GM23338 (cell line): ENCODE measurements around the gene AACS. TPM values are rescaled to one million over a fixed set of nuclear protein-coding genes. Genes with fewer than 3 reads are reported as not detected.
A peak's percentile ranks its signal among the peaks of the same experiment; 100 is the strongest.
"Not testable (repeated sequence)": the region's sequence is repeated elsewhere in the genome, so short reads cannot be mapped to it uniquely, and the experiment has no call there.

Experiments used
- ATAC-seq: fragments of 200-7000 bp; cut with Tn5 transposase; 3 replicates; pipeline ENCODE4 v1.9.1; 2020
- DNase-seq: peaks from one replicate; pipeline ENCODE4 v3.0.0-alpha.2; 2015; ENCODE audit warnings: low spot score
- H2AFZ ChIP-seq: fragments of 200-600 bp; sonication (generic); 2 replicates; pipeline ENCODE4 v1.8.0; 2016; ENCODE audit warnings: antibody characterized with exemption, mild to moderate bottlenecking, moderate library complexity
- H3F3A ChIP-seq: fragments of 200-600 bp; sonication (generic); replicated peaks from 2 replicates; pipeline ENCODE4 v1.8.0; 2017; ENCODE audit warnings: antibody characterized with exemption, mixed run types, low read depth
- H3K27ac ChIP-seq: fragments of 200-600 bp; sonication (generic); 2 replicates; pipeline ENCODE4 v1.6.1; 2016; ENCODE audit warnings: low read depth
- H3K27me3 ChIP-seq: fragments of 200-600 bp; sonication (generic); 2 replicates; pipeline ENCODE4 v1.8.0; 2016; ENCODE audit warnings: mild to moderate bottlenecking, mixed run types, moderate library complexity; ENCODE audit not compliant: insufficient read depth
- H3K36me3 ChIP-seq: fragments of 200-600 bp; sonication (generic); 2 replicates; pipeline ENCODE4 v1.8.0; 2016; ENCODE audit warnings: mild to moderate bottlenecking; ENCODE audit not compliant: insufficient read depth
- H3K4me1 ChIP-seq: fragments of 200-600 bp; sonication (generic); 2 replicates; pipeline ENCODE4 v1.8.0; 2016; ENCODE audit warnings: mild to moderate bottlenecking, moderate library complexity; ENCODE audit not compliant: insufficient read depth
- H3K4me2 ChIP-seq: fragments of 200-600 bp; sonication (generic); 2 replicates; pipeline ENCODE4 v1.7.1; 2017; ENCODE audit warnings: mixed run types
- H3K4me3 ChIP-seq: fragments of 200-600 bp; sonication (generic); 2 replicates; pipeline ENCODE4 v1.6.1; 2016; ENCODE audit warnings: mixed run types
- H3K79me2 ChIP-seq: fragments of 200-600 bp; sonication (generic); replicated peaks from 2 replicates; pipeline ENCODE4 v1.8.0; 2017; ENCODE audit warnings: mild to moderate bottlenecking; ENCODE audit not compliant: insufficient read depth
- H3K9me2 ChIP-seq: fragments of 200-600 bp; sonication (generic); 2 replicates; pipeline ENCODE4 v1.8.0; 2017; ENCODE audit not compliant: insufficient read depth
- H4K20me1 ChIP-seq: fragments of 200-600 bp; sonication (generic); replicated peaks from 2 replicates; pipeline ENCODE4 v1.8.0; 2017; ENCODE audit warnings: mild to moderate bottlenecking; ENCODE audit not compliant: insufficient read depth
- H3K27ac Mint-ChIP-seq: 2 replicates; pipeline ENCODE4 v1.8.0; 2020; ENCODE audit warnings: inconsistent platforms, mild to moderate bottlenecking, moderate library complexity, mixed read lengths
- H3K27me3 Mint-ChIP-seq: 3 replicates; pipeline ENCODE4 v1.8.0; 2022; ENCODE audit warnings: low read depth, mild to moderate bottlenecking, moderate library complexity, mixed read lengths, inconsistent platforms; ENCODE audit not compliant: insufficient read depth, poor library complexity
- H3K36me3 Mint-ChIP-seq: 3 replicates; pipeline ENCODE4 v1.8.0; 2021; ENCODE audit warnings: low read depth, mild to moderate bottlenecking, inconsistent platforms, moderate library complexity, mixed read lengths
- H3K4me1 Mint-ChIP-seq: 3 replicates; pipeline ENCODE4 v1.8.0; 2020; ENCODE audit warnings: mild to moderate bottlenecking, inconsistent platforms, mixed read lengths
- H3K4me3 Mint-ChIP-seq: 3 replicates; pipeline ENCODE4 v1.8.0; 2021; ENCODE audit warnings: moderate library complexity, mild to moderate bottlenecking, inconsistent platforms, mixed read lengths
- H3K9me3 Mint-ChIP-seq: 3 replicates; pipeline ENCODE4 v1.8.0; 2020; ENCODE audit warnings: moderate library complexity, mild to moderate bottlenecking, inconsistent platforms, mixed read lengths
- EZH2phosphoT487 ChIP-seq: fragments of 200-600 bp; sonication (generic); IDR thresholded peaks from one replicate; pipeline ENCODE4 v1.8.1; 2018; ENCODE audit warnings: antibody characterized with exemption; ENCODE audit not compliant: unreplicated experiment
- JUNB ChIP-seq: IDR thresholded peaks from one replicate; pipeline ENCODE4 v1.6.1; 2016; ENCODE audit warnings: antibody characterized with exemption; ENCODE audit not compliant: unreplicated experiment
- POLR2AphosphoS5 ChIP-seq: IDR thresholded peaks from 2 replicates; pipeline ENCODE4 v1.6.1; 2016; ENCODE audit warnings: antibody characterized with exemption, low read depth
- STAT1 ChIP-seq: IDR thresholded peaks from one replicate; pipeline ENCODE4 v1.6.1; 2016; ENCODE audit warnings: antibody characterized with exemption; ENCODE audit not compliant: unreplicated experiment
- ZNF331 ChIP-seq: fragments of 250-450 bp; sonication (Bioruptor Pico); IDR thresholded peaks from 2 replicates; pipeline ENCODE4 v1.5.0; 2020; ENCODE audit warnings: low read depth, mild to moderate bottlenecking, moderate library complexity
- polyA plus RNA-seq: library from polyadenylated mRNA; unstranded; fragments of >200 nt; fragmentation: Nextera tagmentation; extraction: Ambion mirVana; gene quantifications from 2 replicates; pipeline ENCODE4 v1.2.1, GENCODE V29; 2016
- total RNA-seq: library from RNA; depleted of rRNA; stranded (reverse); fragments of >200 nt; shearing (Covaris generic); gene quantifications from 2 replicates; pipeline ENCODE4 v1.2.3, GENCODE V29; 2014
- TF ChIP-seq, protein P1 (sequence below): IDR thresholded peaks from one replicate; pipeline ENCODE4 v1.6.1; 2018; ENCODE audit warnings: antibody characterized with exemption; ENCODE audit not compliant: unreplicated experiment
- TF ChIP-seq, protein P2 (sequence below): IDR thresholded peaks from 2 replicates; pipeline ENCODE4 v1.6.1; 2016; ENCODE audit warnings: antibody characterized with exemption

The AACS gene
- total and polyA plus RNA-seq, 2 experiments from 2014 or later = 31.1 to 64.4 TPM

DNA sequence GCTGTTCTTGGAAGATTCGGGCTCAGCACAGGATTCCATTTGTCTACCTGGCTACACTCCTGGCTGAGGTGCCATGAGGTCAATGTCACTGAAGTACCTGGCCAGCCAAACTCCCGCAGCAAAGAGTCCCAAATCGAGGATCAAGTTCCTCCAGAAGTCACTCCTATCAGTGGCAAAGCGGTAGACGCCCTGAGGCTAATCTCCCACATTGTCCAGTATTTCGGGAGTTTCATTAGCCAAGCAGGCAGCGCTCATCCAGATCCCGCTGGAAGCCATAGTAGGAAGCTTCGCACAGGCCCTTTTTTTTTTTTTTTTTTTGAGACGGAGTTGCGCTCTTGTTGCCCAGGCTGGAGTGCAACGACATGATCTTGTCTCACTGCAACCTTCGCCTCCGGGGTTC is 8.9 kb upstream of the AACS start:
- Mint-ChIP-seq H3K4me3 (no peak overlapping the region), H3K9me3 (peaks cover 29% of the 10 kb centered on the region), H3K36me3 (peaks cover 22% of the 10 kb centered on the region; the same call in 2 of the 3 replicates), H3K4me1 (peaks cover 6% of the 10 kb centered on the region; the same call in 2 of the 3 replicates), H3K27ac (no peak overlapping the region), H3K27me3 (peaks cover 11% of the 10 kb centered on the region)
- H3K9me2 ChIP-seq = no peaks in the 10 kb centered on the region
- no peaks in the 10 kb centered on the region for H4K20me1 ChIP-seq
- H3K27ac ChIP-seq = no peak overlapping the region
- H3F3A ChIP-seq = no peaks in the 10 kb centered on the region
- H3K4me2 ChIP-seq = no peak overlapping the region
- peaks cover under 1% of the 10 kb centered on the region; the same call in 1 of the 2 replicates for H3K4me1 ChIP-seq
- DNase-seq (no peak), ATAC-seq (no peak)
- TF ChIP-seq ZNF331 (CRISPR knock-in tag) = no peak
- H2AFZ ChIP-seq = peak overlapping the region; percentile 47; the same call in 1 of the 2 replicates
- no peaks in the 10 kb centered on the region for H3K79me2 ChIP-seq
- H3K27me3 ChIP-seq = no peaks in the 10 kb centered on the region
- no peak overlapping the region for H3K4me3 ChIP-seq
- H3K36me3 ChIP-seq = peaks cover 7% of the 10 kb centered on the region

DNA sequence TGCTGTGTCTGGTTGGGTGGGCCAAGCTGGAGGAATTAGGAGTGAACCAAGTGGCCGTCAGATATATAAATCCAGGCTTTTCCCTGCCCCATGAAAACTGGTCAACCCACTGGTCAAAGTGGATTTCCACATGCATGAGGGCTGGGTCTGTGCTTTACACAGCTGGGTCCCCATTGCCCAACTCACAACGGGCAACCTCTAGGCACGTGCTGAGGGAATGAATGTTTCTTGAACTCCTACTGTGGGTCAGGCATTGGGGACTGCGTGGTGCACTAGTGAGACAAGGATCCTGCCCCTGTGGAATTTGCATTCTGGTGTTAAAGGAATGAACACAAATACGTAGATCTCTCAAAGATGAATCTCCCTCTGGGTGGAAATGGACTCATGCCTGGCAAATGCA is 7.5 kb upstream of the AACS start:
- Histone ChIP-seq H3K27ac (no peak overlapping the region), H3K27me3 (no peaks in the 10 kb centered on the region), H4K20me1 (no peaks in the 10 kb centered on the region), H3F3A (no peaks in the 10 kb centered on the region), H3K79me2 (no peaks in the 10 kb centered on the region), H3K36me3 (peaks cover 11% of the 10 kb centered on the region), H3K4me1 (peaks cover 7% of the 10 kb centered on the region), H3K9me2 (no peaks in the 10 kb centered on the region), H3K4me3 (no peak overlapping the region), H2AFZ (peak overlapping the region; percentile 52; the same call in 1 of the 2 replicates), H3K4me2 (no peak overlapping the region)
- Mint-ChIP-seq H3K27me3 (peaks cover 11% of the 10 kb centered on the region), H3K27ac (no peak overlapping the region), H3K36me3 (peaks cover 33% of the 10 kb centered on the region), H3K4me1 (peaks cover 9% of the 10 kb centered on the region), H3K9me3 (peaks cover 43% of the 10 kb centered on the region), H3K4me3 (no peak overlapping the region)
- no peak for DNase-seq
- ATAC-seq = no peak
- TF ChIP-seq JUNB (no peak), POLR2AphosphoS5 (no peak), ZNF331 (CRISPR knock-in tag) (no peak), EZH2phosphoT487 (no peak), STAT1 (no peak)
- TF ChIP-seq, protein P1, sequence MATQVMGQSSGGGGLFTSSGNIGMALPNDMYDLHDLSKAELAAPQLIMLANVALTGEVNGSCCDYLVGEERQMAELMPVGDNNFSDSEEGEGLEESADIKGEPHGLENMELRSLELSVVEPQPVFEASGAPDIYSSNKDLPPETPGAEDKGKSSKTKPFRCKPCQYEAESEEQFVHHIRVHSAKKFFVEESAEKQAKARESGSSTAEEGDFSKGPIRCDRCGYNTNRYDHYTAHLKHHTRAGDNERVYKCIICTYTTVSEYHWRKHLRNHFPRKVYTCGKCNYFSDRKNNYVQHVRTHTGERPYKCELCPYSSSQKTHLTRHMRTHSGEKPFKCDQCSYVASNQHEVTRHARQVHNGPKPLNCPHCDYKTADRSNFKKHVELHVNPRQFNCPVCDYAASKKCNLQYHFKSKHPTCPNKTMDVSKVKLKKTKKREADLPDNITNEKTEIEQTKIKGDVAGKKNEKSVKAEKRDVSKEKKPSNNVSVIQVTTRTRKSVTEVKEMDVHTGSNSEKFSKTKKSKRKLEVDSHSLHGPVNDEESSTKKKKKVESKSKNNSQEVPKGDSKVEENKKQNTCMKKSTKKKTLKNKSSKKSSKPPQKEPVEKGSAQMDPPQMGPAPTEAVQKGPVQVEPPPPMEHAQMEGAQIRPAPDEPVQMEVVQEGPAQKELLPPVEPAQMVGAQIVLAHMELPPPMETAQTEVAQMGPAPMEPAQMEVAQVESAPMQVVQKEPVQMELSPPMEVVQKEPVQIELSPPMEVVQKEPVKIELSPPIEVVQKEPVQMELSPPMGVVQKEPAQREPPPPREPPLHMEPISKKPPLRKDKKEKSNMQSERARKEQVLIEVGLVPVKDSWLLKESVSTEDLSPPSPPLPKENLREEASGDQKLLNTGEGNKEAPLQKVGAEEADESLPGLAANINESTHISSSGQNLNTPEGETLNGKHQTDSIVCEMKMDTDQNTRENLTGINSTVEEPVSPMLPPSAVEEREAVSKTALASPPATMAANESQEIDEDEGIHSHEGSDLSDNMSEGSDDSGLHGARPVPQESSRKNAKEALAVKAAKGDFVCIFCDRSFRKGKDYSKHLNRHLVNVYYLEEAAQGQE = no peak

DNA sequence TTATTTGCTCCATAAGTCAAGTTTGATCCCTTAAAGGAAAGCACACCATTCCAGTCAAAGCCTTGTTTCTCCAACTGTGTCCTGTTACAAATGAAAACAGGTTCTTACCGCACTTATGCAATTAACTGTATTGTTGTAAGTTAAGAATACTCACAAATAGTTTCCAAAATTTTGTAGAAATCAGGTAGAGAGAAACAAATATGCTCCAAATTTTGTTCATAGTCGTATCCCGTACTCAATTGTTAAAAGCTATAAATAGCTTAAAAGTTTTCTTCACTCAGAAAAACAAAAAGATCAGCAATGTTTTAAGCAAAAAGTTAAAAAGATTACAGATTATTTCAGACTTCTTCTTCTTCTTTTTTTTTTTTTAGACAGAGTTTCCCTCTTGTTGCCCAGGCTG is 4.0 kb upstream of the AACS start:
- Mint-ChIP-seq H3K4me1 (peaks cover 33% of the 10 kb centered on the region), H3K27me3 (peaks cover 12% of the 10 kb centered on the region), H3K27ac (no peak overlapping the region), H3K36me3 (peaks cover 29% of the 10 kb centered on the region), H3K4me3 (no peak overlapping the region), H3K9me3 (peaks cover 36% of the 10 kb centered on the region)
- peaks cover 23% of the 10 kb centered on the region for H3K4me1 ChIP-seq
- H3K9me2 ChIP-seq = no peaks in the 10 kb centered on the region
- no peak overlapping the region for H3K4me2 ChIP-seq
- peaks cover 10% of the 10 kb centered on the region for H3F3A ChIP-seq
- H3K79me2 ChIP-seq = peaks cover 8% of the 10 kb centered on the region
- ATAC-seq (no peak), DNase-seq (no peak)
- TF ChIP-seq, protein P2, sequence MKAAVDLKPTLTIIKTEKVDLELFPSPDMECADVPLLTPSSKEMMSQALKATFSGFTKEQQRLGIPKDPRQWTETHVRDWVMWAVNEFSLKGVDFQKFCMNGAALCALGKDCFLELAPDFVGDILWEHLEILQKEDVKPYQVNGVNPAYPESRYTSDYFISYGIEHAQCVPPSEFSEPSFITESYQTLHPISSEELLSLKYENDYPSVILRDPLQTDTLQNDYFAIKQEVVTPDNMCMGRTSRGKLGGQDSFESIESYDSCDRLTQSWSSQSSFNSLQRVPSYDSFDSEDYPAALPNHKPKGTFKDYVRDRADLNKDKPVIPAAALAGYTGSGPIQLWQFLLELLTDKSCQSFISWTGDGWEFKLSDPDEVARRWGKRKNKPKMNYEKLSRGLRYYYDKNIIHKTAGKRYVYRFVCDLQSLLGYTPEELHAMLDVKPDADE = no peak
- H3K4me3 ChIP-seq = no peak overlapping the region
- H4K20me1 ChIP-seq = no peaks in the 10 kb centered on the region
- no peak overlapping the region for H2AFZ ChIP-seq
- H3K36me3 ChIP-seq = peaks cover 11% of the 10 kb centered on the region
- H3K27me3 ChIP-seq = no peaks in the 10 kb centered on the region
- H3K27ac ChIP-seq = no peak overlapping the region

DNA sequence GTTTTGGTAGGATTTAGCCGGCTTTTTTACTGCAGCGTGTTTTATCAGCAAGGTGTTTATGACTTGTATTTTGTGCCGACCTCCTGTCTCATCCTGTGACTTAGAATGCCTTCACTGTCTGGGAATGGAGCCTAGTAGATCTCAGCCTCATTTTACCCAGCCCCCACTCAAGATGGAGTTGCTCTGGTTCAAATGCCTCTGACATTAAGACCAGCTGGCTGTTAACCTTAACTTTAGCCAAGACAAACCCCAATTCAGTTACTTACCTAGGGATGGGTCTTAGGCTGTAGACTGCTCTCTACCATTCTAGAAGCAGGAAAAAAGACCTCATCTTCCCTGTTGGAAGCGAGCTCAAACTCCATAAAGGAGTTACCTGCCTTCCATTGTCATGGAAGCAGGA is 1.7 kb upstream of the AACS start:
- not testable (repeated sequence) for DNase-seq, ATAC-seq, H3K27ac Mint-ChIP-seq, H3K4me3 Mint-ChIP-seq, H3F3A ChIP-seq, H3K27me3 ChIP-seq, H3K9me2 ChIP-seq, H3K27me3 Mint-ChIP-seq
- Histone ChIP-seq H2AFZ (peak overlapping the region; percentile 19), H3K27ac (peak overlapping the region; percentile 94), H3K4me2 (peak overlapping the region; percentile 82; the same call in 1 of the 2 replicates), H3K4me3 (peak overlapping the region; percentile 91; the same call in 1 of the 2 replicates), H3K4me1 (peaks cover 38% of the 10 kb centered on the region), H3K79me2 (peaks cover 31% of the 10 kb centered on the region), H4K20me1 (peaks cover 10% of the 10 kb centered on the region), H3K36me3 (peaks cover 11% of the 10 kb centered on the region)
- Mint-ChIP-seq H3K9me3 (peaks cover 36% of the 10 kb centered on the region), H3K4me1 (peaks cover 47% of the 10 kb centered on the region), H3K36me3 (peaks cover 32% of the 10 kb centered on the region)
